GM12878 (cell line): ENCODE data around the gene CFAP54. TPM values are rescaled to one million over a fixed set of nuclear protein-coding genes. Genes with fewer than 3 reads are reported as not detected.

Experiments used
- ATAC-seq: fragments of 200-7000 bp; cut with Tn5 transposase; 3 replicates; pipeline ENCODE4 v1.9.1; 2020; ENCODE audit warnings: mild to moderate bottlenecking, moderate library complexity
- BruUV-seq: library from RNA; stranded (reverse); fragments of 400-500 nt; replicated peaks from 2 replicates; lab custom pipeline; 2021; lab: Mats Ljungman, UMichigan
- CTCF ChIA-PET: fragments of 300-600 bp; sonication (Branson Sonifier 250); formaldehyde crosslinking; extraction: SDS; loops from one replicate; lab custom pipeline; 2021; ENCODE audit warnings: inconsistent platforms; lab: Yijun Ruan, JAX
- POLR2A ChIA-PET: fragments of 350-600 bp; formaldehyde crosslinking; extraction: SDS; loops from one replicate; lab custom pipeline; 2021; ENCODE audit warnings: inconsistent platforms; lab: Charles Lee
- RAD21 ChIA-PET: fragments of 300-600 bp; sonication (Branson Sonifier 250); formaldehyde crosslinking; loops from one replicate; lab custom pipeline; 2023; ENCODE audit warnings: antibody characterized with exemption; ENCODE audit not compliant: unreplicated experiment; lab: Charles Lee
- SMC1A ChIA-PET: fragments of 300-600 bp; sonication (Branson Sonifier 250); formaldehyde crosslinking; loops from one replicate; lab custom pipeline; 2023; ENCODE audit not compliant: unreplicated experiment, uncharacterized antibody; lab: Charles Lee
- DNase-seq: peaks from one replicate; pipeline ENCODE4 v3.0.0-alpha.2; 2011; ENCODE audit warnings: low read depth, low spot score
- FAIRE-seq: peaks from 3 replicates; lab custom pipeline; 2011; peaks lifted over from hg19 to GRCh38; lab: Jason Lieb, UNC
- H2AFZ ChIP-seq: 2 replicates; pipeline ENCODE4 v1.6.0; 2011; ENCODE audit warnings: low read depth, low read length, control low read depth; ENCODE audit not compliant: control insufficient read depth
- H3K27ac ChIP-seq: 2 replicates; pipeline ENCODE4 v1.5.1; 2011; ENCODE audit warnings: control low read depth; ENCODE audit not compliant: control insufficient read depth, insufficient read depth
- H3K27me3 ChIP-seq, 2 experiments: replicated peaks in 1 of 2; 2 replicates each; pipeline versions ENCODE4 v1.6.0 to v1.6.1; 2011; ENCODE audit warnings: low read length in 1 of 2; ENCODE audit not compliant: control insufficient read depth in 2 of 2, insufficient read depth in 2 of 2
- H3K36me3 ChIP-seq, 2 experiments: 2 replicates each; pipeline ENCODE4 v1.5.1; 2011; ENCODE audit warnings: low read length in 1 of 2; ENCODE audit not compliant: control insufficient read depth in 2 of 2, insufficient read depth in 2 of 2
- H3K4me1 ChIP-seq: 2 replicates; pipeline ENCODE4 v1.6.1; 2011; ENCODE audit warnings: mild to moderate bottlenecking, low read length, moderate library complexity, mixed read lengths; ENCODE audit not compliant: control insufficient read depth, insufficient read depth
- H3K4me2 ChIP-seq: 2 replicates; pipeline ENCODE4 v1.6.0; 2011; ENCODE audit warnings: control low read depth; ENCODE audit not compliant: control insufficient read depth, insufficient read depth
- H3K4me3 ChIP-seq: fragments of 200-600 bp; sonication (generic); 2 replicates; pipeline ENCODE4 v1.5.1; 2016
- H3K79me2 ChIP-seq: 2 replicates; pipeline ENCODE4 v1.6.0; 2011; ENCODE audit warnings: low read length; ENCODE audit not compliant: control insufficient read depth, insufficient read depth
- H3K9ac ChIP-seq: 2 replicates; pipeline ENCODE4 v1.8.0; 2011; ENCODE audit warnings: low read length, control low read depth, mixed read lengths; ENCODE audit not compliant: control insufficient read depth, insufficient read depth
- H3K9me3 ChIP-seq: replicated peaks from 3 replicates; pipeline ENCODE4 v1.5.1; 2011; ENCODE audit warnings: mild to moderate bottlenecking, low read length; ENCODE audit not compliant: control insufficient read depth, insufficient read depth
- H4K20me1 ChIP-seq: 2 replicates; pipeline ENCODE4 v1.6.0; 2011; ENCODE audit not compliant: control insufficient read depth, insufficient read depth
- CTCF ChIP-seq, 3 experiments: IDR thresholded peaks in 2 of 3; conservative IDR thresholded peaks in 1 of 3; 2 replicates each; pipeline ENCODE4 v1.5.1; 2011; ENCODE audit warnings: low read depth in 3 of 3, low read length in 3 of 3, mild to moderate bottlenecking in 3 of 3, control low read depth in 2 of 3, moderate library complexity in 2 of 3, inconsistent platforms in 1 of 3, mixed read lengths in 1 of 3; ENCODE audit not compliant: control insufficient read depth in 2 of 3, insufficient read depth in 1 of 3; ENCODE audit errors: extremely low read depth in 1 of 3
- EZH2 ChIP-seq: IDR thresholded peaks from 2 replicates; pipeline ENCODE4 v1.6.1; 2012; ENCODE audit warnings: low read depth, mild to moderate bottlenecking, control low read depth, inconsistent platforms, low read length, borderline replicate concordance; ENCODE audit not compliant: control insufficient read depth
- FOS ChIP-seq: IDR thresholded peaks from 3 replicates; pipeline ENCODE4 v1.6.1; 2011; ENCODE audit warnings: borderline replicate concordance; ENCODE audit not compliant: insufficient read length; ENCODE audit errors: extremely low read depth
- HDAC6 ChIP-seq: fragments of 200-600 bp; sonication (generic); IDR thresholded peaks from one replicate; pipeline ENCODE4 v1.8.0; 2017; ENCODE audit warnings: antibody characterized with exemption; ENCODE audit not compliant: unreplicated experiment
- JUNB ChIP-seq: IDR thresholded peaks from 2 replicates; pipeline ENCODE4 v1.6.1; 2016; ENCODE audit warnings: antibody characterized with exemption, mild to moderate bottlenecking
- PBX3 ChIP-seq: IDR thresholded peaks from 2 replicates; pipeline ENCODE4 v1.6.1; 2011; ENCODE audit warnings: mild to moderate bottlenecking, low read depth, low read length, moderate library complexity; ENCODE audit not compliant: insufficient replicate concordance
- ZBTB33 ChIP-seq: fragments of 450-650 bp; IDR thresholded peaks from 2 replicates; pipeline ENCODE4 v1.6.1; 2017; ENCODE audit warnings: mild to moderate bottlenecking
- ZNF207 ChIP-seq: fragments of 450-650 bp; IDR thresholded peaks from 2 replicates; pipeline ENCODE4 v1.6.1; 2014; ENCODE audit warnings: antibody characterized with exemption, mild to moderate bottlenecking, borderline replicate concordance
- WGBS: methylation state at CpG from one replicate; pipeline ENCODE4 v1.1.6; 2016; ENCODE audit warnings: low lambda C conversion rate; ENCODE audit not compliant: insufficient replicate concordance, insufficient coverage; ENCODE audit errors: missing lambda C conversion rate; 5-methylcytosine and 5-hydroxymethylcytosine counted together
- in situ Hi-C: fragments of 300-500 bp; cut with MboI; formaldehyde crosslinking; loops from 9 replicates; pipeline ENCODE4 v1.14.3; 2018; ENCODE audit warnings: mixed read lengths
- intact Hi-C: fragments of 100-400 bp; cut with micrococcal nuclease; formaldehyde crosslinking; loops from one replicate; pipeline ENCODE4 v1.14.2; 2022; ENCODE audit not compliant: unreplicated experiment
- polyA plus RNA-seq, 11 experiments: library from polyadenylated mRNA; depleted of rRNA in 4 of 11; unstranded in 6 of 11; stranded (reverse) in 5 of 11; fragments of >200 nt; fragmentation: Nextera tagmentation in 4 of 11; fragmentation: Illumina TruSeq in 1 of 11; extraction: Ambion mirVana in 4 of 11; extraction: Trizol in 1 of 11; gene quantifications; 1 replicate in 1 of 11; 2 replicates in 10 of 11; pipeline versions ENCODE4 v1.2.1 to v1.2.3, GENCODE V29; 2011 to 2016; ENCODE audit warnings: inconsistent platforms in 2 of 11, missing spikeins in 2 of 11, low read depth in 1 of 11
- total RNA-seq, 4 experiments: library from RNA; depleted of rRNA in 3 of 4; stranded (reverse); fragments of >200 nt in 3 of 4; fragmentation: Illumina TruSeq in 1 of 4; extraction: Trizol in 1 of 4; gene quantifications; 2 replicates each; pipeline versions ENCODE4 v1.2.1 to v1.2.3, GENCODE V29; 2013 to 2021

Gene CFAP54
- total and polyA plus RNA-seq, 10 of the 15 experiments (the other 5 are each of a cell fraction or from before 2014, with no cell fraction given), result 0.19 to 1.5 (median 0.56) TPM

GRCh38 chr12:96766232-96766631, 276.9 kb downstream of the CFAP54 start:
- TF ChIP-seq ZNF207 (no peak), HDAC6 (no peak), EZH2 (no peak), FOS (no peak), PBX3 (no peak), CTCF (IDR thresholded peaks at IDR 0.05 in 2 of 3, conservative IDR thresholded peaks at IDR 0.05 in 1 of 3; ENCODE audit: control insufficient read depth in 2 of 3, extremely low read depth in 1 of 3, insufficient read depth in 1 of 3, low read depth in 3 of 3, low read length in 3 of 3) (peak in 1 of 3 experiments; percentile 14; a peak in 1 of 6 replicates), JUNB (no peak), ZBTB33 (no peak)
- peak; percentile 30; the same call in 1 of the 3 replicates for ATAC-seq
- WGBS, result 39% methylated on average over 3 of the region's 3 CpGs
- FAIRE-seq, result no peak
- no peaks in the 10 kb centered on the region for H3K4me1 ChIP-seq
- no TSS peak for BruUV-seq
- no peak overlapping the region for H3K4me2 ChIP-seq
- intact Hi-C loops (no loop called here), in situ Hi-C loops (no loop called here)
- H3K27ac ChIP-seq, result no peak overlapping the region
- H3K4me3 ChIP-seq, result no peak overlapping the region
- no peak for DNase-seq
- no peak overlapping the region for H2AFZ ChIP-seq
- RAD21 ChIA-PET, result no interaction called here
- H3K36me3 ChIP-seq, result no peaks in the 10 kb centered on the region
- no peaks in the 10 kb centered on the region for H3K79me2 ChIP-seq
- no peak overlapping the region for H3K9ac ChIP-seq
- CTCF ChIA-PET, result interaction anchor here (0.5 to 1.3 kb wide), 2 partner anchors 218 to 316 kb away, joined by 3 to 5 read pairs; no protein-coding TSS in a partner anchor
- SMC1A ChIA-PET, result interaction anchor here (1.1 kb wide), 1 partner anchor 16 kb away, joined by 3 read pairs; no protein-coding TSS in a partner anchor
- no peaks in the 10 kb centered on the region for H4K20me1 ChIP-seq
- POLR2A ChIA-PET, result interaction anchor here (0.6 kb wide), 1 partner anchor 1192 kb away, joined by 4 read pairs; no protein-coding TSS in a partner anchor
- H3K27me3 ChIP-seq, result no peaks in the 10 kb centered on the region
- H3K9me3 ChIP-seq, result no peaks in the 10 kb centered on the region
